ENCODE results near the gene PCYT1B.

DNA sequence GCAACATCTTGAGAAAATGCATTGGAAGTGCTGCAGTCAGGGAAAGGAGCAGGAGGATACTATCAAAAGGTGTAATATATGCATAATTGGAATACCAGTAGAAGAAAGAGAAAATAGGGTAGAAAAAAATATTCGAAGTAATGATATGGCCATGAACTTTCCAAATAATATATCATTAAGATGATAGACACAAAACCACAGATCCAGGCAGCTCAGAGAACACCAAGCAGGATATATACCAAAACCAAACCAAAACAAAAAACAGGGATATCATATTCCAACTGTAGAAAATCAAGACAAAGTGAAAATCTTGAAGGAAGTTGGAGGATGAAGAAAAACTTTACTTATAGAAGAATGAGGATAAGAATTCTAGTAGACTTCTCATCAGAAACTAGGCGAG, 36.9 kb upstream of the PCYT1B start:
- TF ChIP-seq, protein P1, sequence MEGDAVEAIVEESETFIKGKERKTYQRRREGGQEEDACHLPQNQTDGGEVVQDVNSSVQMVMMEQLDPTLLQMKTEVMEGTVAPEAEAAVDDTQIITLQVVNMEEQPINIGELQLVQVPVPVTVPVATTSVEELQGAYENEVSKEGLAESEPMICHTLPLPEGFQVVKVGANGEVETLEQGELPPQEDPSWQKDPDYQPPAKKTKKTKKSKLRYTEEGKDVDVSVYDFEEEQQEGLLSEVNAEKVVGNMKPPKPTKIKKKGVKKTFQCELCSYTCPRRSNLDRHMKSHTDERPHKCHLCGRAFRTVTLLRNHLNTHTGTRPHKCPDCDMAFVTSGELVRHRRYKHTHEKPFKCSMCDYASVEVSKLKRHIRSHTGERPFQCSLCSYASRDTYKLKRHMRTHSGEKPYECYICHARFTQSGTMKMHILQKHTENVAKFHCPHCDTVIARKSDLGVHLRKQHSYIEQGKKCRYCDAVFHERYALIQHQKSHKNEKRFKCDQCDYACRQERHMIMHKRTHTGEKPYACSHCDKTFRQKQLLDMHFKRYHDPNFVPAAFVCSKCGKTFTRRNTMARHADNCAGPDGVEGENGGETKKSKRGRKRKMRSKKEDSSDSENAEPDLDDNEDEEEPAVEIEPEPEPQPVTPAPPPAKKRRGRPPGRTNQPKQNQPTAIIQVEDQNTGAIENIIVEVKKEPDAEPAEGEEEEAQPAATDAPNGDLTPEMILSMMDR (IDR thresholded peaks at IDR 0.05; ENCODE audit: low read depth, low read length), result no peak
- no peak for TF ChIP-seq MYC (IDR thresholded peaks at IDR 0.05; ENCODE audit: low read depth, low read length)
- TF ChIP-seq POLR2A (IDR thresholded peaks at IDR 0.05; ENCODE audit: extremely low read depth, insufficient read length), result no peak

Data from NB4 (cell line).